ENCODE results near the gene ELANE.

Gene ELANE

GRCh38 chr19:811506-812048, 40.5 kb upstream of the ELANE start:
- WGBS (ENCODE audit: extremely low coverage, insufficient coverage, insufficient read length) = no CpG with 5 or more reads among the region's 20 CpGs
- Histone ChIP-seq H3K18ac (ENCODE audit: low read length) (no peak overlapping the region), H3K23ac (ENCODE audit: low read length) (no peak overlapping the region), H3K4ac (ENCODE audit: low read depth, low read length) (no peak overlapping the region), H4K8ac (ENCODE audit: low read depth, low read length) (no peak overlapping the region), H3K14ac (ENCODE audit: low read length) (no peak overlapping the region), H2BK12ac (ENCODE audit: low read length) (no peak overlapping the region), H4K12ac (ENCODE audit: low read depth, low read length) (no peak overlapping the region), H3K27ac (ENCODE audit: low read depth, low read length) (no peak overlapping the region), H2BK120ac (ENCODE audit: insufficient read depth, low read length, poor library complexity) (no peak overlapping the region), H2BK5ac (ENCODE audit: low read depth, low read length, poor library complexity) (no peak overlapping the region), H3K79me1 (ENCODE audit: low read length) (no peaks in the 10 kb centered on the region), H3K36me3 (ENCODE audit: control insufficient read depth in 1 of 2, insufficient read depth in 2 of 2, low read length in 2 of 2) (peaks cover 83 to 98% of the 10 kb centered on the region in 2 experiments), H3K4me1 (ENCODE audit: control insufficient read depth in 1 of 2, insufficient read depth in 2 of 2, low read length in 2 of 2) (no peaks in the 10 kb centered on the region), H2AFZ (ENCODE audit: insufficient read depth, low read length, poor library complexity) (no peak overlapping the region), H3K27me3 (ENCODE audit: insufficient read depth, low read length) (no peaks in the 10 kb centered on the region), H3K4me2 (ENCODE audit: low read length) (no peak overlapping the region), H2AK5ac (ENCODE audit: low read length) (no peak overlapping the region), H3K4me3 (ENCODE audit: low read depth, low read length) (no peak overlapping the region), H3K79me2 (ENCODE audit: control insufficient read depth, insufficient read depth, low read length, poor library complexity) (no peaks in the 10 kb centered on the region), H3K9me3 (ENCODE audit: insufficient read depth, low read depth, low read length) (peaks cover 10% of the 10 kb centered on the region), H3K9ac (ENCODE audit: low read length) (no peak overlapping the region), H4K91ac (ENCODE audit: low read depth, low read length) (no peak overlapping the region)
- peak in 1 of 2 donors; percentile 10 for DNase-seq

- Histone ChIP-seq H2AFZ (ENCODE audit: insufficient read depth, low read length, poor library complexity) (no peak overlapping the region), H3K18ac (ENCODE audit: low read length) (no peak overlapping the region), H3K36me3 (ENCODE audit: control insufficient read depth in 1 of 2, insufficient read depth in 2 of 2, low read length in 2 of 2) (peaks cover 77 to 93% of the 10 kb centered on the region in 2 experiments), H3K4me1 (ENCODE audit: control insufficient read depth in 1 of 2, insufficient read depth in 2 of 2, low read length in 2 of 2) (no peaks in the 10 kb centered on the region), H2AK5ac (ENCODE audit: low read length) (no peak overlapping the region), H3K9me3 (ENCODE audit: insufficient read depth, low read depth, low read length) (peaks cover 10% of the 10 kb centered on the region), H4K12ac (ENCODE audit: low read depth, low read length) (no peak overlapping the region), H4K91ac (ENCODE audit: low read depth, low read length) (no peak overlapping the region), H3K4ac (ENCODE audit: low read depth, low read length) (no peak overlapping the region), H3K27ac (ENCODE audit: low read depth, low read length) (no peak overlapping the region), H3K79me1 (ENCODE audit: low read length) (no peaks in the 10 kb centered on the region), H2BK12ac (ENCODE audit: low read length) (no peak overlapping the region), H3K79me2 (ENCODE audit: control insufficient read depth, insufficient read depth, low read length, poor library complexity) (no peaks in the 10 kb centered on the region), H3K23ac (ENCODE audit: low read length) (no peak overlapping the region), H4K8ac (ENCODE audit: low read depth, low read length) (no peak overlapping the region), H3K4me3 (ENCODE audit: low read depth, low read length) (no peak overlapping the region), H3K27me3 (ENCODE audit: insufficient read depth, low read length) (no peaks in the 10 kb centered on the region), H3K14ac (ENCODE audit: low read length) (no peak overlapping the region), H3K4me2 (ENCODE audit: low read length) (no peak overlapping the region), H2BK120ac (ENCODE audit: insufficient read depth, low read length, poor library complexity) (no peak overlapping the region), H2BK5ac (ENCODE audit: low read depth, low read length, poor library complexity) (no peak overlapping the region), H3K9ac (ENCODE audit: low read length) (no peak overlapping the region)
- peak in 1 of 2 donors; percentile 42 for DNase-seq
- WGBS (ENCODE audit: extremely low coverage, insufficient coverage, insufficient read length) = no CpG with 5 or more reads among the region's 80 CpGs
These were observed 39.9 kb upstream of the ELANE start for GRCh38 chr19:812049-812746.

- Histone ChIP-seq H4K12ac (ENCODE audit: low read depth, low read length) (no peak overlapping the region), H2BK12ac (ENCODE audit: low read length) (no peak overlapping the region), H2AFZ (ENCODE audit: insufficient read depth, low read length, poor library complexity) (no peak overlapping the region), H3K79me1 (ENCODE audit: low read length) (no peaks in the 10 kb centered on the region), H3K36me3 (ENCODE audit: control insufficient read depth in 1 of 2, insufficient read depth in 2 of 2, low read length in 2 of 2) (peaks cover 72 to 87% of the 10 kb centered on the region in 2 experiments), H2BK120ac (ENCODE audit: insufficient read depth, low read length, poor library complexity) (no peak overlapping the region), H3K27me3 (ENCODE audit: insufficient read depth, low read length) (no peaks in the 10 kb centered on the region), H3K4ac (ENCODE audit: low read depth, low read length) (no peak overlapping the region), H3K14ac (ENCODE audit: low read length) (no peak overlapping the region), H3K9ac (ENCODE audit: low read length) (no peak overlapping the region), H3K4me3 (ENCODE audit: low read depth, low read length) (no peak overlapping the region), H4K8ac (ENCODE audit: low read depth, low read length) (no peak overlapping the region), H3K18ac (ENCODE audit: low read length) (no peak overlapping the region), H3K4me2 (ENCODE audit: low read length) (no peak overlapping the region), H3K79me2 (ENCODE audit: control insufficient read depth, insufficient read depth, low read length, poor library complexity) (no peaks in the 10 kb centered on the region), H2AK5ac (ENCODE audit: low read length) (no peak overlapping the region), H3K9me3 (ENCODE audit: insufficient read depth, low read depth, low read length) (peaks cover 10% of the 10 kb centered on the region), H3K27ac (ENCODE audit: low read depth, low read length) (no peak overlapping the region), H2BK5ac (ENCODE audit: low read depth, low read length, poor library complexity) (no peak overlapping the region), H3K4me1 (ENCODE audit: control insufficient read depth in 1 of 2, insufficient read depth in 2 of 2, low read length in 2 of 2) (no peaks in the 10 kb centered on the region), H3K23ac (ENCODE audit: low read length) (no peak overlapping the region), H4K91ac (ENCODE audit: low read depth, low read length) (no peak overlapping the region)
- no CpG with 5 or more reads among the region's 72 CpGs for WGBS (ENCODE audit: extremely low coverage, insufficient coverage, insufficient read length)
- DNase-seq = peak in 1 of 2 donors; percentile 52
These were observed 39.3 kb upstream of the ELANE start for GRCh38 chr19:812747-813218.

GRCh38 chr19:813219-814151, 38.6 kb upstream of the ELANE start:
- H3K27ac ChIP-seq (ENCODE audit: low read depth, low read length) = no peak overlapping the region
- H2BK12ac ChIP-seq (ENCODE audit: low read length) = no peak overlapping the region
- H4K8ac ChIP-seq (ENCODE audit: low read depth, low read length) = no peak overlapping the region
- peak overlapping the region; percentile 26 for H3K4me3 ChIP-seq (ENCODE audit: low read depth, low read length)
- H3K9ac ChIP-seq (ENCODE audit: low read length) = no peak overlapping the region
- H3K4me2 ChIP-seq (ENCODE audit: low read length) = no peak overlapping the region
- no peaks in the 10 kb centered on the region for H3K27me3 ChIP-seq (ENCODE audit: insufficient read depth, low read length)
- H2BK5ac ChIP-seq (ENCODE audit: low read depth, low read length, poor library complexity) = no peak overlapping the region
- no CpG with 5 or more reads among the region's 87 CpGs for WGBS (ENCODE audit: extremely low coverage, insufficient coverage, insufficient read length)
- H3K79me2 ChIP-seq (ENCODE audit: control insufficient read depth, insufficient read depth, low read length, poor library complexity) = no peaks in the 10 kb centered on the region
- no peak overlapping the region for H3K18ac ChIP-seq (ENCODE audit: low read length)
- peak in 1 of 2 donors; percentile 39 for DNase-seq
- peaks cover 65 to 80% of the 10 kb centered on the region in 2 experiments for H3K36me3 ChIP-seq (ENCODE audit: control insufficient read depth in 1 of 2, insufficient read depth in 2 of 2, low read length in 2 of 2)
- peaks cover 6% of the 10 kb centered on the region for H3K9me3 ChIP-seq (ENCODE audit: insufficient read depth, low read depth, low read length)
- H2BK120ac ChIP-seq (ENCODE audit: insufficient read depth, low read length, poor library complexity) = no peak overlapping the region
- H3K79me1 ChIP-seq (ENCODE audit: low read length) = no peaks in the 10 kb centered on the region
- H3K4me1 ChIP-seq (ENCODE audit: control insufficient read depth in 1 of 2, insufficient read depth in 2 of 2, low read length in 2 of 2) = no peaks in the 10 kb centered on the region
- H3K23ac ChIP-seq (ENCODE audit: low read length) = no peak overlapping the region
- no peak overlapping the region for H4K91ac ChIP-seq (ENCODE audit: low read depth, low read length)
- no peak overlapping the region for H4K12ac ChIP-seq (ENCODE audit: low read depth, low read length)
- no peak overlapping the region for H3K4ac ChIP-seq (ENCODE audit: low read depth, low read length)
- H2AK5ac ChIP-seq (ENCODE audit: low read length) = no peak overlapping the region
- H3K14ac ChIP-seq (ENCODE audit: low read length) = no peak overlapping the region
- no peak overlapping the region for H2AFZ ChIP-seq (ENCODE audit: insufficient read depth, low read length, poor library complexity)
